GM12878 (cell line): ENCODE results near the gene SNN.

Experiments used
- CBFB ChIP-seq: IDR thresholded peaks from 2 replicates; pipeline ENCODE4 v1.6.1; 2016; ENCODE audit warnings: antibody characterized with exemption, low read depth
- CHD4 ChIP-seq: fragments of 200-600 bp; sonication (generic); IDR thresholded peaks from 2 replicates; pipeline ENCODE4 v1.6.1; 2016; ENCODE audit warnings: mild to moderate bottlenecking
- DPF2 ChIP-seq: fragments of 450-650 bp; IDR thresholded peaks from 2 replicates; pipeline ENCODE4 v1.6.1; 2017; ENCODE audit warnings: mild to moderate bottlenecking
- ESRRA ChIP-seq: IDR thresholded peaks from 2 replicates; pipeline ENCODE4 v1.6.1; 2012; ENCODE audit warnings: mild to moderate bottlenecking, low read length, improper control_type of control experiment
- EZH2 ChIP-seq: IDR thresholded peaks from 2 replicates; pipeline ENCODE4 v1.6.1; 2012; ENCODE audit warnings: low read depth, mild to moderate bottlenecking, control low read depth, inconsistent platforms, low read length, borderline replicate concordance; ENCODE audit not compliant: control insufficient read depth
- MTA2 ChIP-seq: fragments of 450-650 bp; IDR thresholded peaks from 2 replicates; pipeline ENCODE4 v1.6.1; 2016; ENCODE audit warnings: low read depth, mild to moderate bottlenecking, moderate library complexity
- POLR2AphosphoS2 ChIP-seq: IDR thresholded peaks from 2 replicates; pipeline ENCODE4 v1.6.1; 2011; ENCODE audit warnings: low read depth, mild to moderate bottlenecking, low read length, improper control_type of control experiment, moderate library complexity
- RAD21 ChIP-seq: IDR thresholded peaks from 2 replicates; pipeline ENCODE4 v1.6.1; 2011; ENCODE audit warnings: mild to moderate bottlenecking, low read depth, low read length, moderate library complexity; ENCODE audit not compliant: insufficient read depth
- RCOR1 ChIP-seq: conservative IDR thresholded peaks from 2 replicates; pipeline ENCODE4 v1.6.1; 2012; ENCODE audit warnings: low read depth, low read length, improper control_type of control experiment
- YY1 ChIP-seq: IDR thresholded peaks from 2 replicates; pipeline ENCODE4 v1.6.1; 2011; ENCODE audit warnings: low read depth, mild to moderate bottlenecking, low read length
- TF ChIP-seq, protein P1 (sequence below), 3 experiments: IDR thresholded peaks in 2 of 3; conservative IDR thresholded peaks in 1 of 3; 2 replicates each; pipeline ENCODE4 v1.5.1; 2011; ENCODE audit warnings: low read depth in 3 of 3, low read length in 3 of 3, mild to moderate bottlenecking in 3 of 3, control low read depth in 2 of 3, moderate library complexity in 2 of 3, inconsistent platforms in 1 of 3, mixed read lengths in 1 of 3; ENCODE audit not compliant: control insufficient read depth in 2 of 3, insufficient read depth in 1 of 3; ENCODE audit errors: extremely low read depth in 1 of 3
- TF ChIP-seq, protein P2 (sequence below): IDR thresholded peaks from 2 replicates; pipeline ENCODE4 v1.6.1; 2012; ENCODE audit warnings: mild to moderate bottlenecking, low read depth, low read length
- TF ChIP-seq, protein P3 (sequence below): fragments of 150-350 bp; IDR thresholded peaks from 2 replicates; pipeline ENCODE4 v1.6.1; 2016; ENCODE audit warnings: low read depth, low read length

DNA sequence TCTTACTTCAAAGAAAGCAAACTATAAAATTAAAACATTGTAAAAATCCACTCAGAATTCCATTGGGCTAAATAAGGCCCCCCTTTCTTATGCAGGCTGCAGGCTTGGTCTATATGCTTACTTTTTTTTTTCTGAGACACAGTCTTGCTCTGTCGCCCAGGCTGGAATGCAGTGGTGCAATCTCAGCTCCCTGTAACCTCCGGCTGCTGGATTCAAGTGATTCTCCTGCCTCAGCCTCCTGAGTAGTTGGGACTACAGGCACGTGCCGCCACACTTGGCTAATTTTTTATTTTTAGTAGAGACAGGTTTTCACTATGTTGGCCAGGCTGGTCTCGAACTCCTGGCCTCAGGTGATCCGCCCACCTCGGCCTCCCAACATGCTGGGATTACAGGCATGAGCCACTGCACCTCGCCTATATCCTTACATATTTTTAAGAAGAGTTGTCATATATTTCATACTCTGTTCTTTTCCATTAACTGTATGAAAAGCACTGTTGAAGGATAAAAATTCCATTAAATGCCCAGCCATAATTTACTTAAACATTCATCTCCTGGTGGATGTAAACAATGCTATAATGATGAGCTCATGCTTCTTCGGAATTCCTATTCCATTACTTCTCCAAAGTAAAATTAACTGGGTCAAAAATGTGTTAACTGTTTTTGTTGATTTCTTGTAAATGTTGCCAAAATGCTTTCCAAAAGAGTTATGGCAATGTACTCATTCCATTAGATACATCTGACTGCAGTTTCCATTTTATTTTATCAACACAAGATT is 17.8 kb downstream of the SNN start:
- TF ChIP-seq CHD4, result no peak
- no peak for TF ChIP-seq DPF2
- no peak for TF ChIP-seq CBFB
- TF ChIP-seq RCOR1, result no peak
- no peak for TF ChIP-seq POLR2AphosphoS2
- TF ChIP-seq, protein P1, sequence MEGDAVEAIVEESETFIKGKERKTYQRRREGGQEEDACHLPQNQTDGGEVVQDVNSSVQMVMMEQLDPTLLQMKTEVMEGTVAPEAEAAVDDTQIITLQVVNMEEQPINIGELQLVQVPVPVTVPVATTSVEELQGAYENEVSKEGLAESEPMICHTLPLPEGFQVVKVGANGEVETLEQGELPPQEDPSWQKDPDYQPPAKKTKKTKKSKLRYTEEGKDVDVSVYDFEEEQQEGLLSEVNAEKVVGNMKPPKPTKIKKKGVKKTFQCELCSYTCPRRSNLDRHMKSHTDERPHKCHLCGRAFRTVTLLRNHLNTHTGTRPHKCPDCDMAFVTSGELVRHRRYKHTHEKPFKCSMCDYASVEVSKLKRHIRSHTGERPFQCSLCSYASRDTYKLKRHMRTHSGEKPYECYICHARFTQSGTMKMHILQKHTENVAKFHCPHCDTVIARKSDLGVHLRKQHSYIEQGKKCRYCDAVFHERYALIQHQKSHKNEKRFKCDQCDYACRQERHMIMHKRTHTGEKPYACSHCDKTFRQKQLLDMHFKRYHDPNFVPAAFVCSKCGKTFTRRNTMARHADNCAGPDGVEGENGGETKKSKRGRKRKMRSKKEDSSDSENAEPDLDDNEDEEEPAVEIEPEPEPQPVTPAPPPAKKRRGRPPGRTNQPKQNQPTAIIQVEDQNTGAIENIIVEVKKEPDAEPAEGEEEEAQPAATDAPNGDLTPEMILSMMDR (IDR thresholded peaks at IDR 0.05 in 2 of 3, conservative IDR thresholded peaks at IDR 0.05 in 1 of 3; ENCODE audit: control insufficient read depth in 2 of 3, extremely low read depth in 1 of 3, insufficient read depth in 1 of 3, low read depth in 3 of 3, low read length in 3 of 3), result no peak
- TF ChIP-seq ESRRA, result no peak
- no peak for TF ChIP-seq MTA2
- TF ChIP-seq, protein P2, sequence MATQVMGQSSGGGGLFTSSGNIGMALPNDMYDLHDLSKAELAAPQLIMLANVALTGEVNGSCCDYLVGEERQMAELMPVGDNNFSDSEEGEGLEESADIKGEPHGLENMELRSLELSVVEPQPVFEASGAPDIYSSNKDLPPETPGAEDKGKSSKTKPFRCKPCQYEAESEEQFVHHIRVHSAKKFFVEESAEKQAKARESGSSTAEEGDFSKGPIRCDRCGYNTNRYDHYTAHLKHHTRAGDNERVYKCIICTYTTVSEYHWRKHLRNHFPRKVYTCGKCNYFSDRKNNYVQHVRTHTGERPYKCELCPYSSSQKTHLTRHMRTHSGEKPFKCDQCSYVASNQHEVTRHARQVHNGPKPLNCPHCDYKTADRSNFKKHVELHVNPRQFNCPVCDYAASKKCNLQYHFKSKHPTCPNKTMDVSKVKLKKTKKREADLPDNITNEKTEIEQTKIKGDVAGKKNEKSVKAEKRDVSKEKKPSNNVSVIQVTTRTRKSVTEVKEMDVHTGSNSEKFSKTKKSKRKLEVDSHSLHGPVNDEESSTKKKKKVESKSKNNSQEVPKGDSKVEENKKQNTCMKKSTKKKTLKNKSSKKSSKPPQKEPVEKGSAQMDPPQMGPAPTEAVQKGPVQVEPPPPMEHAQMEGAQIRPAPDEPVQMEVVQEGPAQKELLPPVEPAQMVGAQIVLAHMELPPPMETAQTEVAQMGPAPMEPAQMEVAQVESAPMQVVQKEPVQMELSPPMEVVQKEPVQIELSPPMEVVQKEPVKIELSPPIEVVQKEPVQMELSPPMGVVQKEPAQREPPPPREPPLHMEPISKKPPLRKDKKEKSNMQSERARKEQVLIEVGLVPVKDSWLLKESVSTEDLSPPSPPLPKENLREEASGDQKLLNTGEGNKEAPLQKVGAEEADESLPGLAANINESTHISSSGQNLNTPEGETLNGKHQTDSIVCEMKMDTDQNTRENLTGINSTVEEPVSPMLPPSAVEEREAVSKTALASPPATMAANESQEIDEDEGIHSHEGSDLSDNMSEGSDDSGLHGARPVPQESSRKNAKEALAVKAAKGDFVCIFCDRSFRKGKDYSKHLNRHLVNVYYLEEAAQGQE, result no peak
- no peak for TF ChIP-seq EZH2
- TF ChIP-seq YY1, result no peak
- TF ChIP-seq RAD21, result no peak
- TF ChIP-seq, protein P3, sequence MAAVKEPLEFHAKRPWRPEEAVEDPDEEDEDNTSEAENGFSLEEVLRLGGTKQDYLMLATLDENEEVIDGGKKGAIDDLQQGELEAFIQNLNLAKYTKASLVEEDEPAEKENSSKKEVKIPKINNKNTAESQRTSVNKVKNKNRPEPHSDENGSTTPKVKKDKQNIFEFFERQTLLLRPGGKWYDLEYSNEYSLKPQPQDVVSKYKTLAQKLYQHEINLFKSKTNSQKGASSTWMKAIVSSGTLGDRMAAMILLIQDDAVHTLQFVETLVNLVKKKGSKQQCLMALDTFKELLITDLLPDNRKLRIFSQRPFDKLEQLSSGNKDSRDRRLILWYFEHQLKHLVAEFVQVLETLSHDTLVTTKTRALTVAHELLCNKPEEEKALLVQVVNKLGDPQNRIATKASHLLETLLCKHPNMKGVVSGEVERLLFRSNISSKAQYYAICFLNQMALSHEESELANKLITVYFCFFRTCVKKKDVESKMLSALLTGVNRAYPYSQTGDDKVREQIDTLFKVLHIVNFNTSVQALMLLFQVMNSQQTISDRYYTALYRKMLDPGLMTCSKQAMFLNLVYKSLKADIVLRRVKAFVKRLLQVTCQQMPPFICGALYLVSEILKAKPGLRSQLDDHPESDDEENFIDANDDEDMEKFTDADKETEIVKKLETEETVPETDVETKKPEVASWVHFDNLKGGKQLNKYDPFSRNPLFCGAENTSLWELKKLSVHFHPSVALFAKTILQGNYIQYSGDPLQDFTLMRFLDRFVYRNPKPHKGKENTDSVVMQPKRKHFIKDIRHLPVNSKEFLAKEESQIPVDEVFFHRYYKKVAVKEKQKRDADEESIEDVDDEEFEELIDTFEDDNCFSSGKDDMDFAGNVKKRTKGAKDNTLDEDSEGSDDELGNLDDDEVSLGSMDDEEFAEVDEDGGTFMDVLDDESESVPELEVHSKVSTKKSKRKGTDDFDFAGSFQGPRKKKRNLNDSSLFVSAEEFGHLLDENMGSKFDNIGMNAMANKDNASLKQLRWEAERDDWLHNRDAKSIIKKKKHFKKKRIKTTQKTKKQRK, result no peak
